Peyer's patch (tissue), 4 donors: ENCODE data around the gene PRSS16. TPM values are rescaled to one million over a fixed set of nuclear protein-coding genes. Genes with fewer than 3 reads are reported as not detected.

Experiments used
- DNase-seq, 3 donors: peaks; one replicate each; pipeline ENCODE4 v3.0.0-alpha.2; 2017 to 2019
- H3K27ac ChIP-seq, 4 donors: fragments of 200-600 bp; sonication (generic); one replicate each; pipeline ENCODE4 v1.5.1; 2016 to 2019
- H3K27me3 ChIP-seq, 2 donors: fragments of 200-600 bp; sonication (generic); one replicate each; pipeline ENCODE4 v1.5.1; 2019
- H3K36me3 ChIP-seq, 3 donors: fragments of 200-600 bp; sonication (generic); one replicate each; pipeline ENCODE4 v1.5.1; 2016 to 2019
- H3K4me1 ChIP-seq, 4 donors: fragments of 200-600 bp; sonication (generic); one replicate each; pipeline ENCODE4 v1.5.1; 2016 to 2019
- H3K4me3 ChIP-seq, 4 donors: fragments of 200-600 bp; sonication (generic); 1 replicate in 3 of 4; 2 replicates in 1 of 4; pipeline ENCODE4 v1.5.1; 2016 to 2019; ENCODE audit warnings: mild to moderate bottlenecking in 1 of 4
- H3K9me3 ChIP-seq, 4 donors: fragments of 200-600 bp; sonication (generic); one replicate each; pipeline ENCODE4 v1.5.1; 2016 to 2019; ENCODE audit warnings: mild to moderate bottlenecking in 1 of 4
- CTCF ChIP-seq, 6 experiments: fragments of 450-650 bp in 4 of 6; fragments of 200-600 bp in 2 of 6; sonication (generic) in 1 of 6; IDR thresholded peaks; one replicate each; pipeline ENCODE4 v1.5.1; 2017 to 2019; ENCODE audit warnings: antibody characterized with exemption in 6 of 6, mild to moderate bottlenecking in 3 of 6, moderate library complexity in 1 of 6
- POLR2A ChIP-seq, 2 donors: fragments of 450-650 bp; IDR thresholded peaks; one replicate each; pipeline ENCODE4 v1.5.1; 2017; ENCODE audit warnings: antibody characterized with exemption in 2 of 2, mild to moderate bottlenecking in 2 of 2, moderate library complexity in 2 of 2
- total RNA-seq, 4 donors: library from RNA; depleted of rRNA; stranded (reverse); fragments of >200 nt; gene quantifications; one replicate each; pipeline ENCODE4 v1.1.0, GENCODE V29; 2016

Gene PRSS16
- total RNA-seq, 4 donors from 2014 or later, result 5.0 to 37.1 (median 29.8) TPM

GRCh38 chr6:27297857-27298730, 50.6 kb downstream of the PRSS16 start:
- Histone ChIP-seq H3K9me3 (peaks cover 0 to 3% (median 0%) of the 10 kb centered on the region in 4 donors), H3K27ac (no peak overlapping the region), H3K4me3 (no peak overlapping the region), H3K36me3 (no peaks in the 10 kb centered on the region), H3K27me3 (peaks cover 0 to 41% of the 10 kb centered on the region in 2 donors), H3K4me1 (no peaks in the 10 kb centered on the region)
- no peak for DNase-seq
- TF ChIP-seq POLR2A (IDR thresholded peaks at IDR 0.05) (no peak), CTCF (IDR thresholded peaks at IDR 0.05) (no peak)

- Histone ChIP-seq H3K4me1 (no peaks in the 10 kb centered on the region), H3K9me3 (no peaks in the 10 kb centered on the region), H3K4me3 (no peak overlapping the region), H3K27ac (no peak overlapping the region), H3K27me3 (no peaks in the 10 kb centered on the region), H3K36me3 (no peaks in the 10 kb centered on the region)
- TF ChIP-seq CTCF (IDR thresholded peaks at IDR 0.05) (no peak), POLR2A (IDR thresholded peaks at IDR 0.05) (no peak)
- no peak for DNase-seq
Observed at GRCh38 chr6:27303613-27304272, 56.2 kb downstream of the PRSS16 start.

Other genes starting within 250 kb of the PRSS16 start
- gene POM121L2, start 64.6 kb downstream of the PRSS16 start, total RNA-seq, result not detected
- 1 to 10 TPM in 2 of 4 donors, under 1 TPM in 2; 0.18 to 3.3 (median 0.77) TPM for gene ZNF391, start 141.1 kb downstream of the PRSS16 start, total RNA-seq
- gene ZNF184, start 225.4 kb downstream of the PRSS16 start, total RNA-seq, result 1 to 10 TPM; 4.9 to 6.8 (median 5.8) TPM